Pancreas (tissue), 10 donors: Measurements from ENCODE around the gene SLC44A5. TPM values are rescaled to one million over a fixed set of nuclear protein-coding genes. Genes with fewer than 3 reads are reported as not detected.
"Not testable (repeated sequence)": the region's sequence is repeated elsewhere in the genome, so short reads cannot be mapped to it uniquely, and the experiment has no call there.

Source experiments
- ATAC-seq, 4 donors: fragments of 200-7000 bp; cut with Tn5 transposase; one replicate each; pipeline versions ENCODE4 v1.8.0 to v1.9.1; 2020; ENCODE audit warnings: mild to moderate bottlenecking in 4 of 4, moderate library complexity in 4 of 4
- DNase-seq, 6 donors: peaks; one replicate each; pipeline ENCODE4 v3.0.0-alpha.2; 2020
- FAIRE-seq: peaks from 2 replicates; lab custom pipeline; 2012; peaks lifted over from hg19 to GRCh38; lab: Jason Lieb, UNC
- H3K27ac ChIP-seq, 4 donors: fragments of 200-600 bp; sonication (generic); 1 replicate in 3 of 4; 2 replicates in 1 of 4; pipeline versions ENCODE4 v1.5.0 to v1.8.0; 2020
- H3K27me3 ChIP-seq, 4 donors: fragments of 200-600 bp; one replicate each; pipeline ENCODE4 v1.8.0; 2021
- H3K36me3 ChIP-seq, 3 donors: fragments of 200-600 bp; sonication (generic) in 1 of 3; one replicate each; pipeline versions ENCODE4 v1.5.0 to v1.8.0; 2020 to 2021
- H3K4me1 ChIP-seq, 3 donors: fragments of 200-600 bp; one replicate each; pipeline ENCODE4 v1.8.0; 2021
- H3K4me3 ChIP-seq, 4 donors: fragments of 200-600 bp; sonication (generic) in 2 of 4; one replicate each; pipeline versions ENCODE4 v1.5.0 to v1.8.0; 2020 to 2021
- H3K9me3 ChIP-seq, 4 donors: fragments of 200-600 bp; one replicate each; pipeline ENCODE4 v1.8.0; 2021
- CTCF ChIP-seq, 4 donors: fragments of 200-600 bp; sonication (generic) in 3 of 4; IDR thresholded peaks; one replicate each; pipeline versions ENCODE4 v1.5.0 to v1.8.0; 2021; ENCODE audit warnings: antibody characterized with exemption in 4 of 4
- WGBS, 2 donors: extraction: QIAGEN DNeasy Blood & Tissue Kit; methylation state at CpG; one replicate each; pipeline ENCODE4 v1.1.7; 2013; 5-methylcytosine and 5-hydroxymethylcytosine counted together
- intact Hi-C, 3 donors: fragments of 100-400 bp; cut with DNase I; formaldehyde crosslinking; loops; one replicate each; pipeline versions ENCODE4 v1.11.1 to v1.14.2; 2022
- polyA plus RNA-seq, 2 donors: library from polyadenylated mRNA; stranded (reverse); fragments of 200-250 nt; gene quantifications; one replicate each; pipeline ENCODE4 v1.2.3, GENCODE V29; 2013
- total RNA-seq, 6 donors: library from RNA; stranded (reverse); fragmentation: NEBNext Ultra II Directional in 4 of 6; extraction: Animal tissue kit (Norgen Biotek cat#: 25700) in 4 of 6; gene quantifications; one replicate each; pipeline versions ENCODE4 v1.2.1 to v1.2.4, GENCODE V29; 2021 to 2023
- donor health status: healthy with polysubstance abuse.
- donor health status: DM: no; HTN: no; CAD: no; lungs with moderate emphysema.
- donor health status: DM: no; HTN: no; CAD: no.
- donor health status: control.
- donor health status: control.
- donor health status: Bipolar disorder and iron deficiency.
- donor health status: DM: yes; HTN: yes; CAD: no.
- donor health status: DM: no; HTN: no; CAD: no.
- donor health status: DM: no; HTN: no; CAD: no.
- donor health status: DM: yes; HTN: yes; CAD: no.

The SLC44A5 gene
- total and polyA plus RNA-seq, 8 donors: 0.16 to 3.4 (median 1.2) TPM

- FAIRE-seq: no peak
- WGBS, 2 donors: 53 to 56% methylated on average over 1 of the region's 1 CpG
- DNase-seq: no peak
- ATAC-seq: no peak
- no peak for TF ChIP-seq CTCF (IDR thresholded peaks at IDR 0.05)
- Histone ChIP-seq H3K27me3 (no peaks in the 10 kb centered on the region), H3K27ac (no peak overlapping the region), H3K4me1 (peaks cover 0 to 3% (median 0%) of the 10 kb centered on the region in 3 donors), H3K36me3 (no peaks in the 10 kb centered on the region), H3K9me3 (no peaks in the 10 kb centered on the region), H3K4me3 (no peak overlapping the region)
- intact Hi-C loops: loop anchor here in 1 of 3 donors (5.0 kb wide), 1 partner anchor 426 kb away; no protein-coding TSS in a partner anchor
Observed at GRCh38 chr1:75198163-75198562, 412.8 kb downstream of the SLC44A5 start.

GRCh38 chr1:75188892-75189291 lies 422.0 kb downstream of the SLC44A5 start:
- no peaks in the 10 kb centered on the region for H3K36me3 ChIP-seq
- 31 to 35% methylated on average over 1 of the region's 1 CpG for WGBS, 2 donors
- no peak for ATAC-seq
- no peak overlapping the region for H3K4me3 ChIP-seq
- H3K27ac ChIP-seq: no peak overlapping the region
- intact Hi-C loops: no loop called here
- no peak for FAIRE-seq
- no peaks in the 10 kb centered on the region for H3K4me1 ChIP-seq
- H3K9me3 ChIP-seq: no peaks in the 10 kb centered on the region
- TF ChIP-seq CTCF (IDR thresholded peaks at IDR 0.05): no peak
- peaks cover 0 to 5% (median 0%) of the 10 kb centered on the region in 4 donors for H3K27me3 ChIP-seq
- DNase-seq: no peak

GRCh38 chr1:75181214-75181955 lies 429.5 kb downstream of the SLC44A5 start:
- H3K4me3 ChIP-seq, ATAC-seq, intact Hi-C loops, H3K27me3 ChIP-seq, DNase-seq, FAIRE-seq, H3K27ac ChIP-seq, H3K36me3 ChIP-seq, H3K4me1 ChIP-seq, H3K9me3 ChIP-seq: not testable (repeated sequence)
- WGBS, 2 donors: 72 to 75% methylated on average over 13 of the region's 13 CpGs

GRCh38 chr1:75174031-75174760 lies 436.7 kb downstream of the SLC44A5 start:
- Histone ChIP-seq H3K4me3 (no peak overlapping the region), H3K9me3 (no peaks in the 10 kb centered on the region), H3K27ac (no peak overlapping the region), H3K4me1 (no peaks in the 10 kb centered on the region), H3K36me3 (no peaks in the 10 kb centered on the region), H3K27me3 (no peaks in the 10 kb centered on the region)
- no peak for TF ChIP-seq CTCF (IDR thresholded peaks at IDR 0.05)
- no peak for FAIRE-seq
- intact Hi-C loops: no loop called here
- DNase-seq: no peak
- WGBS, 2 donors: 40 to 56% methylated on average over 2 of the region's 2 CpGs
- no peak for ATAC-seq

GRCh38 chr1:75172556-75172955 lies 438.4 kb downstream of the SLC44A5 start:
- H3K4me3 ChIP-seq: no peak overlapping the region
- no peaks in the 10 kb centered on the region for H3K4me1 ChIP-seq
- H3K27me3 ChIP-seq: no peaks in the 10 kb centered on the region
- DNase-seq (no peak), ATAC-seq (peak in 2 of 4 donors; percentile 23 to 35), FAIRE-seq (no peak)
- intact Hi-C loops: no loop called here
- no peaks in the 10 kb centered on the region for H3K9me3 ChIP-seq
- 22% methylated on average over 1 of the region's 1 CpG for WGBS, 2 donors
- TF ChIP-seq CTCF (IDR thresholded peaks at IDR 0.05): no peak
- no peak overlapping the region for H3K27ac ChIP-seq
- H3K36me3 ChIP-seq: no peaks in the 10 kb centered on the region
